ENCODE measurements around the gene PTPRT.

PTPRT gene

GRCh38 chr20:42775866-42776265, 413.8 kb downstream of the PTPRT start:
- no peak for DNase-seq

DNA sequence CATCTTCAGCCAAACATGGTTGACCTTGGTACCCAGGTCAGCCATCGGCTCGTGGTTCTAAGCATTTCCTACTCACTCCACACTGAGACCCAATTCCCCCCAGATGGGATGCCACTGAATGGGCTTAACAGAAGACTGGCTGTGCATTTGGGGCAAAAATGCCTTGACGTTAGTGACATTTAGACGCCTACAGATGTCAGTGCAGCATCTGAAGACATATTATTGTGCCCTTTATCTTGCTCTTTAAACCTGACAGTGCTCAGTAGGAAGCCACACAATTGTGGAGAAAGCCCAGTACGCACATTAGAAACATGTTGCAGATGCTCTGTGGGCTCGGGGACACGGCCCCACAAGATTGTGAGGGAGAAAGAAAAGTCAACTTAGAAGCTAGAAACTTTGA, 414.7 kb downstream of the PTPRT start:
- no peak for DNase-seq

GRCh38 chr20:42763015-42763414, 426.7 kb downstream of the PTPRT start:
- no peak for DNase-seq

DNA sequence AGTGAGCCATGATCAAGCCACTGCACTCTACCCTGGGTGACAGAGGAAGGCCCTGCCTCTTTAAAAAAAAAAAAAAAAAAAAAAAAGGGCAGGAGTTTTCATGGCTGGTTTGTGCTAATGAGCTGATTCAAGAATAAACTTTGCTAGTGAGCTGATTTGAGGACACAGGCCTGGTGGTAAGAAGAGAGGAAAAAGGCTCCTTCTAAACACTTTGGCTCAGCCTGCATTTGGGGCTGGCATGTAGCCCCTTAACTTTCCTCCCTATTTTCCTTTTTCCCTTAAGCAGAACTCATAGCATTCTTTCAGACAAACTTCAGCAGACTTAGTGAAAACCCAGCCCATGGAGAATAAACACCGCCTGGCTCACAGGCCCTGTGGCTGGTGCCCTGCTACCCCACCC, 432.7 kb downstream of the PTPRT start:
- DNase-seq, result no peak

DNA sequence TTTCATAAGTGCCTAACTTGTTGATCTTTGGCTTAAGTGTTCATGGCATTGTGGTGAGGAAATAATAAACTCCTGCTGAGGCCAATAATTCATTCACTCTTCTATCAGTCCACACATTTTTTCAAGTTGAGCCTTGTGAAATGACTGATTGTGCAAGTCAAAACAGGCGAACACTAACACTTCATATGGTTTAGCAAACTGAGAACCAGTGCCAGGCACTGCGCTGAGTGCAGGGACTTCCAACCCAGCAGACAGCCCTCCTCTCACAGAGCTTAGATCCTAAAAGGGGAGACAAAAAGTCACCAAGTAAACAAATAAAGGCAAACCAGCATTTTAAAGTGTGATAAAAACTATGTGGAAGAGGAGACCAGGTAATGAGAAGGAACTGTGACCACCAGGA, 435.0 kb downstream of the PTPRT start:
- no peak for DNase-seq

DNA sequence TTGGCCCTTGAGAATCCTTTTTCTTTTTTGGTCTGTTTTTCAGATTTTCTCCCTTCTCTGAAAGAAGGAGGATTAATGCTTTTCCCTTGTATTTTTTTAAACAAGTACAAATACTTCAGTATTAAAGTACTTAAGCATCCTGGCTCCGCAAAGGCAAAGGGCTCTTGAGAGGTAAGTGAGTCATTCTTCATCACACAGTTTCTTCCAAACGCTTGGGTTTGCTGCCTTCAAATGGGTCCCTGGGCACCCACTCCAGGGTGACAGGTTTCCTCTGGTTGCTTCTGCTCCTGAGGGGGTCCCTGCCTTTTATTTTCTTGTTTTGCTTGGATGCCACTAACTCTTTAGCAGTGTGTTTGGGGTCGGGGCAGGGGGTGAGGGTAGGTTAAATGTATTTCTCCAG, 437.1 kb downstream of the PTPRT start:
- no peak for DNase-seq

GRCh38 chr20:42749556-42749955, 440.1 kb downstream of the PTPRT start:
- no peak for DNase-seq

- no peak for DNase-seq
Observed at GRCh38 chr20:42747765-42748411, 441.8 kb downstream of the PTPRT start.

- no peak for DNase-seq
Observed at GRCh38 chr20:42744756-42745465, 444.8 kb downstream of the PTPRT start.

GRCh38 chr20:42742926-42743325, 446.8 kb downstream of the PTPRT start:
- DNase-seq, result no peak

DNA sequence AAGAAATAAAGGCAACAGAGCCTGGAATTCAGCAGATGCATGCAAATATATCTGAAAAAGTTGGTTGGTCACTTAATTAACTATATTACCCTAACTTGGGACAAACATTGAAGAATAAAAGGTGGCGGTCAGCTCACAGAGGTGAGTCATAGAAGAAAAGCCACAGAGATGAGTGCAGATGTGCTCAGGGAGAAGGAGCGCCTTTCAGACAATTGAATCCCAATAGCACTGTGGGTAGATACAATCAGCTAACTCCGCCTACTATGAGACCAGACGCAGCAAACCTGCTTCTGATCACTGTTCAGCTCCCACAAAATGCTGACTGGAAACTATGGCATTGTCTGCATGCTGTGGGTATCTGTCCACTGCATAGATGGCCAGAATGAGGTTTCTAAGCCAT, 447.8 kb downstream of the PTPRT start:
- no peak for DNase-seq

DNA sequence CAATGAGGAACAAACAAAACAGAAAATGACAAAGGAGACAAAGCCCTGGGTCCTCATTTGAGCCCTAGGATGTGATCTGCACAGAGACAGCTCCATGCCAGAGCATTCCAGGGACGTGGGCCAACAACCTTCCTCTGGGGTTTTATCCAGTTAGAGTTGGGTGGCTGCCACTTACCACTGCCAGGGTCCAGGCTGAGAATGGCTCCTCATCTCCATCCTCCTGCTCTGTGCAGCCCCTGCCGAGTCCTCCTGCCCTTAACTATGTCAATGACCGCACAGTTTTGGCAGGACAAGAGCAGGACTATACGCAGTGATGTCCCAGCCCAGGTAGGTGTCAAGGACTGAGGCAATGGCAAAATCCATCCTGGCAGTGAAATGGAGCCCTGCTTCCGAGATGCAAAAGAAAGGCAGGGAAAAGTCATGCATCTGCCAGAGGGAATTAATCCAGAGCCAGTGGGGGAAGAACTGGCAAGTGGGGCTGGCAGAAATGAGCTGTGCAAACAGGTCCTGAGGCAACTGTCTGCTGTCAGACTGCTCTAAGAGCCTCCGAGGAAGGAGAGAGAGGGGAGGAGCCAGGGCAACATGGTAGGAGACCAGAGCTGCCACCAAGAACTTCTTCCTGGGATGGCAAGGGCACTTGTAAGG, 449.4 kb downstream of the PTPRT start:
- DNase-seq, result no peak

DNA sequence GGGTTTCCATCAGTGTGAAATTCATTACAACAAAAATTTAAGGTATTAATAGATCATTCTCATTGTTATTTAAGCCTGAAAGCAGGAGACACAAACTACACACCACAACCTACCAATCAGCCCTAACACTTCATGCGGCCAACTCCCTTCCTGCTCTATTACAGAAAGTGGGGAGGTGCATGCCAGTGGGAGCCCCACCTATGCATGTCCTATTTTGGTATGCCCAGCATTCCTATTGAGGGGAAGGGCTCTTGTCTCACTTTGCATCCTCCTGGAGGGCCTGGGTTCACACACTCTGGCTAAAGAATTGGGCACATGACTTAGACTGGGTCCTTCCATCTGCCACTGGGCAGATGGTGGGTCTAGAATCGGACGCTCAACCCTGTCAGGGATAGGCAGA, 450.0 kb downstream of the PTPRT start:
- DNase-seq, result no peak

- no peak for DNase-seq
Observed at GRCh38 chr20:42735539-42735938, 454.2 kb downstream of the PTPRT start.

DNA sequence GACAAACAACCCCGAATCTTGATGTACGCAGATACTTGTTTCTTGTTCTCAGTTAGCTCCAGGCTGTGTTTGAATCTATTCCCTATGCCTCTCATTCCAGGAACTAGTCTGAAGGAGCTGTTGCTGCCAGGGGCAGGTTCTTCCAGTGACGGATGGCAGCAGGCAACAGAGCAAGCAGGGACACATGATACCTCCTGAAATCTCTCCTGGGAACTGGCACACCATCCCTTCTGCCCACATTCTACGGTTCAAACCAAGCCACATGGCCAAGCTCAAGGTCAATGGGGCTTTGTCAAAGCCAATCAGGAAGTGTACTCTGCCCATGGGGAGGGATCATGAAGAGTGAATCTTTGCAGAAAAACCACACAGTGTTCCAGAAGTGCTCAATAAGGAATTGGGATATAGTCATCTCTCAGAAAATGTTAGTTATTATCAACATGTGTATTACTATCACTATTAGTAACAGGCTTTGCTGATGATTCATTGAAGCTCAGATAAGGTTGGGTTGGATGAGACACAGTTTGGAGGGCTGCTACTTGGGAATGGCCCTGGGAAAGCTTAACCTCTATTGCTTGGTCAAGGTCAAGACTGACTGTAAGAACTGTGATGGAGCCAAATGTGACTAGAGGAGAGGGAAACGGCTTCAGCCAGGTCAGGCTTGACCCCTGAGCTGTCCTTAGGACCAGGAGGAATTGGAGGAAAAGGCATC, 454.9 kb downstream of the PTPRT start:
- no peak for DNase-seq

- DNase-seq, result no peak
Observed at GRCh38 chr20:42721923-42722322, 467.8 kb downstream of the PTPRT start.

DNA sequence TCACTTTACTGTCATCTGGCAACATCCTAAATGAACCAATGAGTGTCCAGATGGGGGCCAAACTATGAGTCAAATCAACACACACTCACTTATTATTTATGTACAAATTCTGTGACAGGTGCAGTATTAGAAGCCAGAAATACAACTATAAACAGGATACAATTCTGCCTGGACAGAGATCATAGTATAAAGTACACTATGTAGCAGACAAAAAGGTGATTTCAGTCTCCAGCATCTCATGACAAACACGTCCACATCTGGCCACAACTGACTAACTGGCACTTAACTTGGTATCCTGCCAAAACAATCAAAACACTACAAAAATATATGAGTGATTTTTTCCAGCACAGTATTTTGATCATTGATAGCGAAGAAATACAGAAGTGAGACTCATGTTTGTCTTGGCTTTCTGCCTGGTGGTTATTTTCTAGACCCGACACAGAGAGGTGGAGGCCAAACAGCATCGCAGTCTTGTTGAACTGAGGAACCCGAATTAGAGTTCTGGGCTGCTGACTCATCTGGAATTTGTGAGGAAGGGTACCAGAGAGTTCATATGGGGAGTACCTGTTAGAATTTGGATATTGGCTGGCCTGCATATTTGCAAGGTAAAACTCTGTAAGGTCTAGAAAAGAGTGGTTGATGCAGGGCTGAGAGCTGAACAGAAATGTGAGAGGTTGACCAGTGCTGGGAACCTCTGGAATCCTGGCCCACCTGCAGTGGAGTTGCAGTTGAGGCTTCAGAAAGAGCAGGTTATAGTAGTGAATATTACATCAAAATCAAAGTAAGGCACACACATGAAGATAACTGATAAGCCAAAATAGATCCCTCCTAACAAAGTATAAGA, 475.2 kb downstream of the PTPRT start:
- no peak for DNase-seq

DNA sequence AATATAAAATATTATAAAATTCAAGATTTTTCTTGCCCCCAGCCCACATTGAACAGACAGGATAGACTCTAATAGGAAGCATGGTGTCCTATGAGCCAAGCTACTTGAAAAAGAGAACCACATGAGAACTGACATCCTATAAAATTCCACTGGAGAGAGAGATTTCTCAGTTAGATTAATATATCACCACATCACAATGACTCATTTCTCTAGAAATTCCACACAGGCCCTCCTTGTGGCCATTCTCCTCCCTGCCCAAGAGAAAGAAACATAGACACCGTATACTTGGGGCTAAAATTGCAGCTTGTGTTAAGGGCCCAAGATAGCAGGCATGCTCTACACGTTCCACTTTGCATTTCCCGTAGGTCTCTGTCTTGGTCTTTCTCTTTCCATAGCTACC, 481.4 kb downstream of the PTPRT start:
- DNase-seq, result no peak

DNA sequence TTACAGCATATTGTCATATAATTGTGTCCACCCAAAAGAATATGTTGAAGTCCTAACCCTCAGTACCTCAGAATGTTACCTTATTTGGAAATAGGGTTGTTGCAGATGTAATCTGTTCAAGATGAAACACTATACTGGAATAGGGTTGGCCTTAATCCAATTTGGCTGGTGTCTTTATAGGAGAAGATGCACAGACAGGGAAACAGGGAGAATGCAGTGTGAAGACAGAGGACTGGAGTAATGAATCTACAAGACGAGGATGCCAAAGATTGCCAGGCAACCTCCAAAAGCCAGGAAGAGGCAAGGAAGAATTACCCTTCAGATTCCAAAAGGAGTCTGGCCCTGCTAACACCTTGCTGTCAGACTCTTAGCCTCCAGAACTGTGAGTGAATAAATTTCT, 482.9 kb downstream of the PTPRT start:
- DNase-seq, result no peak

DNA sequence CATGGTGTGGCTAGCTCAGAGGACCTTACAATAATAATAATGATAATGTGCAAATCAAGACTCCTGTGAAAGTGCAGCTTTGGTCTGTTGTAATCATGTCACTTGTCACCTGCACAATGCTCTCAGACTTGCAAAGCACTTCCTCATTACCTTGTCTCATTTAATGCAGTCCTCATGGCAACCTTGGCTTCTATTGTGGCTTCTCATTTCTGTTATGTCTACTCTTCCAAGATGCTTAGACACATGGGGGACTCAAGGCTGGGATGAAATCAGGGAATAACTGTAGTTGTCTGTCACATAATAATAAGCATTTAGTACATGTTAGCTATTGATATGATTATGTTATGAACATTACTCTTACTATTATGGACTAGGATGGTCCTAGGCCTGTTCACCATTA, 484.2 kb downstream of the PTPRT start:
- no peak for DNase-seq

DNA sequence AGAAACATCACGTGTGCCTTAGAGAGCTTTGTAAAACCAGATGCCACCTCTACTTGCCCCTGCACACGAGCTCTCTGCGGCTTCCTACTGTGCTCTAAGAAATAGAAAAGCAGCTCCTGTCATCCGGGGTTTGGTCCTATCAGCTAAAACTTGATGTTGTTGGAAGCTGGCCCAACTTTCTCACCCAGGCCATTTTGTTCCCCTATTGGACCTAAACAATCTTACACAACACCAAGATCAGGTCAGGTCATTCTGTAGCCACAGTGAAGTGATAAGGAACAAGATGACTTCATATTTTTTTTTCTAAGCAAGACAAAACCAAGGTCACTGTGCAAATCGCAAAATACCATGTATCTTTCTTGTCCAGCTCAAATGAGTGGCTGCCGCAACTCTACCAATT, 486.0 kb downstream of the PTPRT start:
- DNase-seq, result no peak

DNA sequence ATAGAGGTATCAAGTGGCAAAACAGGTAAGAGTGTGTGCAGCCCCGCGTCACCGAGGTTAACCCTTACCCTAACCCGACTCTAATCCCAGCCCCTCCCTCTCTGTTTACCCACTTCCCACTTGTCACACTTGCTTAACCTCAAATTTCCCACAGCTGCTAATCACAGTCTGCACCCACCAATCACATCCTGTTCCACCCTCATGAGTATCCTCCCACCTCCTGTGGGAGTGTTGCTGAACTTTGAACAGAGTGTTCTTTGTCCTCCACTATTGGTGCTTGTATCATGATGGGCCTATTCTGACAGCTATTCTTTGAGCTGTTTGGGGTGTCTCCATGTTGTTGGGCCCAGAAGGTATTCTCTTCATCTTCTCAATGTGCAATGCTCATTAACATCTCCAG, 487.8 kb downstream of the PTPRT start:
- DNase-seq, result no peak

GRCh38 chr20:42700372-42700771, 489.3 kb downstream of the PTPRT start:
- DNase-seq, result no peak
